GM13976 (cell line): ENCODE results near the gene TP53RK.

Experiments
- DNase-seq: peaks from one replicate; pipeline ENCODE4 v3.0.0; 2012; ENCODE audit warnings: low spot score
- CTCF ChIP-seq: IDR thresholded peaks from 2 replicates; pipeline ENCODE4 v1.5.1; 2012; ENCODE audit warnings: borderline replicate concordance, mild to moderate bottlenecking; ENCODE audit not compliant: insufficient read depth; ENCODE audit errors: extremely low read depth, missing control alignments, control extremely low read depth
- in situ Hi-C: fragments of 300-500 bp; cut with MboI; formaldehyde crosslinking; loops from one replicate; pipeline ENCODE4 v1.12.0; 2022; ENCODE audit warnings: low sequenced_read_pairs, mixed read lengths, inconsistent platforms; ENCODE audit not compliant: unreplicated experiment

The TP53RK gene

GRCh38 chr20:46634528-46634927 is 54.7 kb downstream of the TP53RK start:
- TF ChIP-seq CTCF = no peak
- in situ Hi-C loops = no loop called here
- DNase-seq = no peak
